GM21526 (cell line): ENCODE results near the gene PSME1.

Experiments
- ATAC-seq: cut with Tn5 transposase; IDR thresholded peaks from one replicate; pipeline ENCODE4 v1.9.1; 2021; ENCODE audit warnings: moderate library complexity; ENCODE audit not compliant: unreplicated experiment, low FRiP score

Gene PSME1

GRCh38 chr14:24127673-24128072 lies 8.3 kb upstream of the PSME1 start:
- ATAC-seq = no peak

- no peak for ATAC-seq
These were observed 6.5 kb upstream of the PSME1 start for GRCh38 chr14:24129410-24129998.

GRCh38 chr14:24130380-24130716 lies 5.6 kb upstream of the PSME1 start, which contains the start of gene FITM1:
Gene FITM1 (plus strand): TSS chr14:24130659. CDS start chr14:24131564, 905 bp downstream.
- ATAC-seq = no peak

- no peak for ATAC-seq
These were observed 5.1 kb upstream of the PSME1 start for GRCh38 chr14:24130717-24131548.

GRCh38 chr14:24131549-24131966 lies 4.4 kb upstream of the PSME1 start:
- ATAC-seq = no peak

- no peak for ATAC-seq
These were observed 3.8 kb upstream of the PSME1 start for GRCh38 chr14:24132061-24132685.

GRCh38 chr14:24132976-24133375 lies 3.0 kb upstream of the PSME1 start:
- no peak for ATAC-seq

- no peak for ATAC-seq
These were observed 2.3 kb upstream of the PSME1 start for GRCh38 chr14:24133735-24134134.

- peak; percentile 4 for ATAC-seq
These were observed 485 bp upstream of the PSME1 start for GRCh38 chr14:24135584-24135833.

- no peak for ATAC-seq
These were observed 912 bp downstream of the PSME1 start for GRCh38 chr14:24136684-24137528.

- ATAC-seq = no peak
These were observed 1.8 kb downstream of the PSME1 start for GRCh38 chr14:24137529-24138395.

GRCh38 chr14:24138396-24139271 lies 2.6 kb downstream of the PSME1 start:
- ATAC-seq = no peak

GRCh38 chr14:24139272-24139934 lies 3.4 kb downstream of the PSME1 start:
- no peak for ATAC-seq

- peak; percentile 68 for ATAC-seq
These were observed 5.3 kb downstream of the PSME1 start, which contains the start of gene EMC9 for GRCh38 chr14:24141097-24141880. Gene EMC9 (minus strand): TSS chr14:24141591. CDS start chr14:24141304, 287 bp downstream.

GRCh38 chr14:24143511-24143910 lies 7.5 kb downstream of the PSME1 start:
- no peak for ATAC-seq

- no peak for ATAC-seq
These were observed 8.5 kb downstream of the PSME1 start for GRCh38 chr14:24144451-24144850.

GRCh38 chr14:24145219-24145618 lies 9.2 kb downstream of the PSME1 start:
- no peak for ATAC-seq
